Body of pancreas (tissue), 4 donors: Measurements from ENCODE around the gene C3orf20.

Experiments used
- CTCF ChIP-seq, 7 experiments: fragments of 450-650 bp in 4 of 7; fragments of 200-600 bp in 3 of 7; sonication (generic) in 3 of 7; IDR thresholded peaks; one replicate each; pipeline ENCODE4 v1.5.1; 2016 to 2019; ENCODE audit warnings: antibody characterized with exemption in 7 of 7
- POLR2A ChIP-seq, 3 donors: fragments of 450-650 bp; IDR thresholded peaks; one replicate each; pipeline ENCODE4 v1.6.1; 2016; ENCODE audit warnings: antibody characterized with exemption in 3 of 3, mild to moderate bottlenecking in 2 of 3

DNA sequence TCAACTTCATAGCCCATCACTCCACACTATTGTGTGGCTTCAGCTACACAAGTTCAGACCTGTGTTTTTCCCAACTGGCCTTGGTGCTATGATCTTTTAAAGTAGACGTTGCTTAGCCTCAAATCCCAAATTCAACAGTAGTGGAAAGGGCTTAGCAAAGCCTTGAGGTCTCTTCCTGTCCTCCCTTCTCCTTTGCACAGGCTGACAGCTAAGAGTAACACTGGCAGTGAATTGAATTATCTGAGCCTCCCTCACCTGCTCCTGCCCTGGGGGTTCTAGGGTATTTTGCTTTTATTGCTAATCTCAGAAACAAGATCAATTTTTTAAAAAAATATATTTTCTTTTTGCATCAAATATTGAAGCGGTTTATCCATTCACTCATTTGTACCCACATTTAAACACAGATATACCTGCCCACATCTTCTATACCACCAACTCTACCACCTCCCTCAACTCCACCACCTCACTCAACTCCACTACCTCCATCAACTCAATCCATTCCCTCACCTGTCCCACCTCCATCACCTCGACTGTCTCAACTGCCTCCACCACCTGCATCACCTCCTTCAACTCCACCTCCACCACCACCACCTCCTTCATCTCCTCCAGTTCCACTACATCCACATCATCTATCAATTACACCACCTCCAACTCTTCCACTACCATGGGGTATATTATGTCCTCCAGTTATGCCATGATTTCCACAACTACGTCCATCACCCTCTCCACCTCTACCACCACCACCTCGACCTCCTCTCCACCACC lies 133.7 kb downstream of the C3orf20 start:
- TF ChIP-seq CTCF (IDR thresholded peaks at IDR 0.05) (no peak), POLR2A (IDR thresholded peaks at IDR 0.05) (no peak)
